Psoas muscle (tissue), 8 donors: Measurements from ENCODE around the gene SQSTM1. TPM values are rescaled to one million over a fixed set of nuclear protein-coding genes. Genes with fewer than 3 reads are reported as not detected.
A peak's percentile ranks its signal among the peaks of the same experiment; 100 is the strongest.
"Not testable (repeated sequence)": the region's sequence is repeated elsewhere in the genome, so short reads cannot be mapped to it uniquely, and the experiment has no call there.

Source experiments
- ATAC-seq, 4 donors: fragments of 200-7000 bp; cut with Tn5 transposase; one replicate each; pipeline ENCODE4 v1.9.1; 2020; ENCODE audit warnings: moderate library complexity in 3 of 4, mild to moderate bottlenecking in 2 of 4
- DNase-seq, 2 donors: peaks; one replicate each; pipeline ENCODE4 v3.0.0-alpha.2; 2020
- H3K27ac ChIP-seq: fragments of 200-600 bp; one replicate; pipeline ENCODE4 v1.8.0; 2022
- H3K27me3 ChIP-seq, 3 donors: fragments of 200-600 bp in 1 of 3; one replicate each; pipeline versions ENCODE4 v1.6.1 to v1.8.0; 2013 to 2022; ENCODE audit warnings: low read length in 2 of 3, mild to moderate bottlenecking in 2 of 3, moderate library complexity in 1 of 3; ENCODE audit not compliant: insufficient read depth in 3 of 3
- H3K36me3 ChIP-seq, 2 donors: fragments of 200-600 bp in 1 of 2; one replicate each; pipeline versions ENCODE4 v1.6.1 to v1.8.0; 2013 to 2022; ENCODE audit warnings: low read depth in 1 of 2, mild to moderate bottlenecking in 1 of 2, moderate library complexity in 1 of 2; ENCODE audit not compliant: insufficient read depth in 1 of 2
- H3K4me1 ChIP-seq: fragments of 200-600 bp; one replicate; pipeline ENCODE4 v1.8.0; 2022
- H3K4me3 ChIP-seq: fragments of 200-600 bp; one replicate; pipeline ENCODE4 v1.8.0; 2022; ENCODE audit warnings: mild to moderate bottlenecking
- H3K9me3 ChIP-seq: fragments of 200-600 bp; one replicate; pipeline ENCODE4 v1.8.0; 2022
- WGBS, 3 donors: extraction: QIAGEN DNeasy Blood & Tissue Kit; methylation state at CpG; one replicate each; pipeline versions ENCODE4 v1.1.6 to v1.1.7; 2013; 5-methylcytosine and 5-hydroxymethylcytosine counted together
- intact Hi-C, 2 donors: fragments of 100-400 bp; cut with DNase I; formaldehyde crosslinking; loops; one replicate each; pipeline versions ENCODE4 v1.11.0 to v1.14.2; 2022
- polyA plus RNA-seq, 3 donors: library from polyadenylated mRNA; stranded (reverse); fragments of 200-250 nt; gene quantifications; one replicate each; pipeline ENCODE4 v1.2.3, GENCODE V29; 2013
- total RNA-seq, 4 donors: library from RNA; stranded (reverse); fragmentation: NEBNext Ultra II Directional in 2 of 4; extraction: Animal tissue kit (Norgen Biotek cat#: 25700) in 2 of 4; gene quantifications; one replicate each; pipeline versions ENCODE4 v1.2.1 to v1.2.4, GENCODE V29; 2021 to 2023
- TF ChIP-seq, protein P1 (sequence below): fragments of 200-600 bp; IDR thresholded peaks from one replicate; pipeline ENCODE4 v1.8.0; 2022; ENCODE audit warnings: antibody characterized with exemption
- donor health status: healthy with polysubstance abuse.
- donor health status: DM: no; HTN: no; CAD: no; lungs with moderate emphysema.
- donor health status: Bipolar disorder and iron deficiency.
- donor health status: healthy.
- donor health status: DM: yes; HTN: yes; CAD: no.
- donor health status: DM: no; HTN: no; CAD: no.
- donor health status: DM: no; HTN: no; CAD: no.
- donor health status: DM: yes; HTN: yes; CAD: no.

SQSTM1 gene
- total and polyA plus RNA-seq, 7 donors = 463 to 1,199 (median 707) TPM

DNA sequence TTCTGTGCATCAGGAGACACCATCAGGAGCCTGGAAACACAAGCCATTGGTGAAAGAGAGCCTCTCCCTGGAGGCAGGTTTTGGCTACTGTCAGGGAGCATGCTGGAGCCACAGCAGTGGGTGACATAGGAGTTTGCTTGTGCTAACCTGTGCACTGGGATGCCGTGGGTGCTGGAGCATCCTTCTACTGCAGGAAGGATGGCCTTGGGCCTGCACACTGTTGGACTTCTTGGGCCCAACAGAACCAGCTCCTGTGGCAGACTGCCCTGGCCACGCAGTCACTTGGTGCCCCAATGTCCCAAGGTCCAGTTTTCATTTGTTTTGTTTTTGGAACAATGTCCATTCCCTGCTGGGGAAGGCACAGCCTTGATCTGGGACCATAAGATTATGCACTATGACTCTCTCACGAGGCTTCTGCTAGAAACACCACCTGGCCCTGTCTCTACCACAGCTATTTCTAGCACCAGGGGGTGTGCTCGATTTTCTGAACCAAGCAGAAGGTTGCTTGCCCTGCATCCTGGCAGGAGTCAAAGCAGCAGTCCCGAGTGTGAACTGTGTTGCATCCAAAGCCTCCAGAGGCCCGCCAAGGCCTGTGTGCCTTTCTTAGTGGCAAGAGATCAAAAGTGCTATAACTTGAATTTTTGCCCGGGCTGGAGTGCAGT, 32.4 kb upstream of the SQSTM1 start:
- 59 to 80% (median 71%) methylated on average over 7 of the region's 7 CpGs for WGBS, 3 donors
- ATAC-seq = peak in 1 of 4 donors; percentile 37
- no peaks in the 10 kb centered on the region for H3K27me3 ChIP-seq
- no peaks in the 10 kb centered on the region for H3K9me3 ChIP-seq
- DNase-seq = no peak
- H3K4me3 ChIP-seq = no peak overlapping the region
- intact Hi-C loops = no loop called here
- peaks cover 0 to 11% of the 10 kb centered on the region in 2 donors for H3K36me3 ChIP-seq
- H3K27ac ChIP-seq = no peak overlapping the region
- no peaks in the 10 kb centered on the region for H3K4me1 ChIP-seq
- TF ChIP-seq, protein P1, sequence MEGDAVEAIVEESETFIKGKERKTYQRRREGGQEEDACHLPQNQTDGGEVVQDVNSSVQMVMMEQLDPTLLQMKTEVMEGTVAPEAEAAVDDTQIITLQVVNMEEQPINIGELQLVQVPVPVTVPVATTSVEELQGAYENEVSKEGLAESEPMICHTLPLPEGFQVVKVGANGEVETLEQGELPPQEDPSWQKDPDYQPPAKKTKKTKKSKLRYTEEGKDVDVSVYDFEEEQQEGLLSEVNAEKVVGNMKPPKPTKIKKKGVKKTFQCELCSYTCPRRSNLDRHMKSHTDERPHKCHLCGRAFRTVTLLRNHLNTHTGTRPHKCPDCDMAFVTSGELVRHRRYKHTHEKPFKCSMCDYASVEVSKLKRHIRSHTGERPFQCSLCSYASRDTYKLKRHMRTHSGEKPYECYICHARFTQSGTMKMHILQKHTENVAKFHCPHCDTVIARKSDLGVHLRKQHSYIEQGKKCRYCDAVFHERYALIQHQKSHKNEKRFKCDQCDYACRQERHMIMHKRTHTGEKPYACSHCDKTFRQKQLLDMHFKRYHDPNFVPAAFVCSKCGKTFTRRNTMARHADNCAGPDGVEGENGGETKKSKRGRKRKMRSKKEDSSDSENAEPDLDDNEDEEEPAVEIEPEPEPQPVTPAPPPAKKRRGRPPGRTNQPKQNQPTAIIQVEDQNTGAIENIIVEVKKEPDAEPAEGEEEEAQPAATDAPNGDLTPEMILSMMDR = no peak

GRCh38 chr5:179789278-179789677, 31.4 kb upstream of the SQSTM1 start:
- H3K4me3 ChIP-seq, ATAC-seq, H3K27ac ChIP-seq, DNase-seq, intact Hi-C loops, H3K9me3 ChIP-seq, H3K4me1 ChIP-seq, H3K27me3 ChIP-seq: not testable (repeated sequence)
- 96 to 99% (median 96%) methylated on average over 9 of the region's 9 CpGs for WGBS, 3 donors
- peaks cover 0 to 11% of the 10 kb centered on the region in 2 donors for H3K36me3 ChIP-seq

DNA sequence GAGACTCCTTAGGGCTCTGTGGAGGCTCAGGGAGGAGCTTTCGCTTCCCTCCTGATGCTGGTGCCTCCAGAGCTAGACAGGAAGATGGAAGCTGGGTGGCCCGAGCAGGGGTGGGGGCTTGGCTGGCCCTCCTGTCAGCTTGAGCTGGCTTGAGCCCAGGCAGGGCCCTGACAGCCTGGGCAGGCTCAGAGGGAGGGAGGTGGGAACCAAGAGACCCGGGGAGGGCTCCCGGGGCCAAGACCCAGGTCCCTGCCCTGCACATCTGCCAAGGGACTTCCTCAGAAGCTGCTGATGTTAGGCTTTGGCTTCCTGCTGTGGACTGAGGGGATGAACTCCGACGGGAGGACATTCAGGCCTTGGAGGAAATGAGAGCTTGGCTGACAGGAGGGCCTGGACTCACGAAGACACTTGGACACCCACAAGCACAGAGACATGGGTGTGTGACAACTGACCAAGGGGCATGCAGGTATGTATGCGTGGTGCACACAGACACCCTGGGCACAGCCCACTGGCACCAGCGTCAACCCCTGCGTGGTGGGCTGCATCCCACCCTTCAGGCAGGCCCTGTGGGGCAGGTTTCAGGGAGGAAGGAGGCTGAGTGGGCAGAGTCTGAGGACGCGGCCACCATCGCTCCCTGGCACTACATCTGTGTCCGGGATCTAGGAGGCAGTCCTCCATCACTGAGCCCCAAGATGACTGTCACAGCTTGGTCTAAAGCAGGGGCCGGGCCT, 28.7 kb upstream of the SQSTM1 start:
- no peaks in the 10 kb centered on the region for H3K9me3 ChIP-seq
- 57 to 64% (median 62%) methylated on average over 15 of the region's 15 CpGs for WGBS, 3 donors
- H3K36me3 ChIP-seq = peaks cover 0 to 9% of the 10 kb centered on the region in 2 donors
- no peak overlapping the region for H3K27ac ChIP-seq
- no peak overlapping the region for H3K4me3 ChIP-seq
- H3K27me3 ChIP-seq = no peaks in the 10 kb centered on the region
- peaks cover 16% of the 10 kb centered on the region for H3K4me1 ChIP-seq
- ATAC-seq (no peak), DNase-seq (no peak)
- TF ChIP-seq, protein P1 = no peak
- intact Hi-C loops = no loop called here

DNA sequence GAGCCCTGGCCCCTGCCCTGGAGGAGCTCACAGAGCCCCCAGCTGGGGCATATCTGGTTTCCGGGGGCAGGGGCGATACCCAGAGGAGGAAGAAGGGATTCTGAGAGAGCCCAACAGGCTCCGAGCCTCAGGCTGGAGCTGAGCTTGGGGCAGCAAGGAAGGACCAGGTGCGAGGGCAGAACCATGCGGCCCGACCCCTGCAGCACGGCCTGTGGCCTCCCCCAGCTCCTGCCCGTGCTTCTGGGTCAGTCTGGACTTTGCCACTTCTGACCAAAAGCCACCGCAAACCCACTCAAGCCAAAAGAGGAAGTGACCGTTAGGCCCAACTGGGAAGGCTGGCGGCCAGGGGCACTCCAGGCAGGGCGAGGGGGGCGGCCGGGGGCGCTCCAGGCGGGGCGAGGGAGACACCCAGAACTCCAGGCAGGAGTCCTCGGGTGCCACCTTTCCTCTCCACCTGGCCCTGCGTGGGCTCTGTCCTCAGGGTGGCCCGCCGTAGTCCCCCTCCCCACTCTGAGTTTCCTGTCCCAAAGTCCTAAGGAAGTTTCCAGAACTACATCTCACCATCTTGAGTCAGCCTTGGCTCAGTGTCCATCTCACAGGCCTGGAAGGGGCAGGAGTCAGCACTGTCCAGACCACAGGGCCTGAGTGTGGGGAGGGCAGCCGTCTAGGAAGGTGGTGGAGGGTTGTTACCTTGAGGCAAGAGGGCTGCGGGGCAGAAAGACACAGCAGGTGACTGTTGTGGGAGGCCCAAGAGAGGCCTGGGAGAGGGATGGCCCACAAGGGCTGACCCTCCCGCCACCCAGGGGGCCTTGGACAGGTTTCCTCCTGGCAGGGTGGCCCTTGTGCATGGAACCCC, 27.9 kb upstream of the SQSTM1 start:
- no peak for DNase-seq
- peaks cover 2 to 17% of the 10 kb centered on the region in 2 donors for H3K36me3 ChIP-seq
- no peak for ATAC-seq
- 80 to 86% (median 85%) methylated on average over 24 of the region's 24 CpGs for WGBS, 3 donors
- intact Hi-C loops = no loop called here
- H3K4me3 ChIP-seq = no peak overlapping the region
- H3K27ac ChIP-seq = peak overlapping the region; percentile 46
- TF ChIP-seq, protein P1 = no peak
- peaks cover 16% of the 10 kb centered on the region for H3K4me1 ChIP-seq
- no peaks in the 10 kb centered on the region for H3K27me3 ChIP-seq
- no peaks in the 10 kb centered on the region for H3K9me3 ChIP-seq
